Endothelial cell of umbilical vein (primary cell): ENCODE measurements around the gene AGK. TPM values are rescaled to one million over a fixed set of nuclear protein-coding genes. Genes with fewer than 3 reads are reported as not detected.

ENCODE experiments used
- BruUV-seq: library from RNA; stranded (reverse); fragments of 400-500 nt; replicated peaks from 2 replicates; lab custom pipeline; 2021; lab: Mats Ljungman, UMichigan
- CTCF ChIA-PET: fragments of 300-600, 350-600 bp; sonication (Branson Sonifier 250); formaldehyde crosslinking; loops from one replicate; lab custom pipeline; 2021; ENCODE audit warnings: antibody characterized with exemption, inconsistent platforms; lab: Charles Lee
- POLR2A ChIA-PET: fragments of 300-600, 350-600 bp; sonication (Branson Sonifier 250); formaldehyde crosslinking; loops from one replicate; lab custom pipeline; 2021; ENCODE audit warnings: antibody characterized with exemption, inconsistent platforms; lab: Charles Lee
- DNase-seq: peaks from one replicate; pipeline ENCODE4 v3.0.0-alpha.2; 2011; ENCODE audit warnings: low read depth, low spot score
- FAIRE-seq: peaks from 2 replicates; lab custom pipeline; 2011; peaks lifted over from hg19 to GRCh38; lab: Jason Lieb, UNC
- H2AFZ ChIP-seq: 2 replicates; pipeline ENCODE4 v1.6.0; 2012; ENCODE audit warnings: low read depth, low read length, control low read depth, inconsistent platforms
- H3K27ac ChIP-seq: 2 replicates; pipeline ENCODE4 v1.5.1; 2011; ENCODE audit warnings: low read depth, mild to moderate bottlenecking, control low read depth, low read length, moderate library complexity; ENCODE audit not compliant: insufficient read depth
- H3K27me3 ChIP-seq, 2 experiments: 2 replicates each; pipeline versions ENCODE4 v1.6.0 to v1.6.1; 2011; ENCODE audit warnings: low read length in 2 of 2, mixed read lengths in 1 of 2; ENCODE audit not compliant: control insufficient read depth in 2 of 2, insufficient read depth in 2 of 2
- H3K36me3 ChIP-seq, 2 experiments: 2 replicates in 1 of 2; 3 replicates in 1 of 2; pipeline ENCODE4 v1.5.1; 2011; ENCODE audit warnings: low read length in 2 of 2, mild to moderate bottlenecking in 1 of 2, moderate library complexity in 1 of 2; ENCODE audit not compliant: control insufficient read depth in 2 of 2, insufficient read depth in 2 of 2; ENCODE audit errors: extremely low read depth in 1 of 2
- H3K4me1 ChIP-seq: 3 replicates; pipeline ENCODE4 v1.5.1; 2011; ENCODE audit warnings: mild to moderate bottlenecking, low read length; ENCODE audit not compliant: control insufficient read depth, insufficient read depth; ENCODE audit errors: extremely low read depth
- H3K4me2 ChIP-seq: 2 replicates; pipeline ENCODE4 v1.6.1; 2011; ENCODE audit warnings: low read length, control low read depth, mixed read lengths; ENCODE audit not compliant: insufficient read depth
- H3K4me3 ChIP-seq, 3 experiments: fragments of 200-600 bp in 1 of 3; sonication (generic), shearing (Covaris generic) in 1 of 3; replicated peaks in 1 of 3; 2 replicates each; pipeline ENCODE4 v1.5.1; 2011 to 2016; ENCODE audit warnings: control low read depth in 3 of 3, low read length in 3 of 3, mild to moderate bottlenecking in 2 of 3, inconsistent platforms in 1 of 3, low read depth in 1 of 3, moderate library complexity in 1 of 3; ENCODE audit not compliant: insufficient read depth in 1 of 3
- H3K79me2 ChIP-seq: 2 replicates; pipeline ENCODE4 v1.6.0; 2012; ENCODE audit warnings: low read length, inconsistent platforms; ENCODE audit not compliant: control insufficient read depth, insufficient read depth
- H3K9ac ChIP-seq: replicated peaks from 2 replicates; pipeline ENCODE3; 2011; ENCODE audit warnings: low read length, control low read depth; ENCODE audit not compliant: insufficient read depth; ENCODE audit errors: extremely low read depth
- H3K9me1 ChIP-seq: replicated peaks from 3 replicates; pipeline ENCODE4 v1.6.0; 2011; ENCODE audit warnings: mild to moderate bottlenecking, low read length; ENCODE audit not compliant: control insufficient read depth, insufficient read depth; ENCODE audit errors: extremely low read depth
- H3K9me3 ChIP-seq: replicated peaks from 2 replicates; pipeline ENCODE4 v1.5.1; 2012; ENCODE audit warnings: low read length, inconsistent platforms; ENCODE audit not compliant: control insufficient read depth, insufficient read depth
- H4K20me1 ChIP-seq: replicated peaks from 2 replicates; pipeline ENCODE3; 2011; ENCODE audit warnings: mild to moderate bottlenecking, low read length; ENCODE audit not compliant: control insufficient read depth, insufficient read depth; ENCODE audit errors: extremely low read depth
- CTCF ChIP-seq, 2 donors: IDR thresholded peaks; 1 replicate in 1 of 2; 2 replicates in 1 of 2; pipeline ENCODE4 v1.5.1; 2011; ENCODE audit warnings: low read length in 2 of 2, mild to moderate bottlenecking in 2 of 2, moderate library complexity in 2 of 2, control low read depth in 1 of 2, inconsistent platforms in 1 of 2, low read depth in 1 of 2; ENCODE audit not compliant: insufficient read depth in 1 of 2; ENCODE audit errors: extremely low read depth in 1 of 2
- EZH2 ChIP-seq: IDR thresholded peaks from 2 replicates; pipeline ENCODE4 v1.6.1; 2012; ENCODE audit warnings: borderline replicate concordance, low read depth, mild to moderate bottlenecking, moderate library complexity, low read length, inconsistent platforms; ENCODE audit not compliant: severe bottlenecking
- FOS ChIP-seq: IDR thresholded peaks from 2 replicates; pipeline ENCODE4 v1.6.1; 2011; ENCODE audit warnings: mild to moderate bottlenecking, low read length, moderate library complexity, borderline replicate concordance; ENCODE audit not compliant: insufficient read depth
- GATA2 ChIP-seq: IDR thresholded peaks from 2 replicates; pipeline ENCODE4 v1.7.0; 2011; ENCODE audit warnings: low read depth, mild to moderate bottlenecking, moderate library complexity, mixed read lengths, low read length; ENCODE audit not compliant: insufficient read length, insufficient read depth
- JUN ChIP-seq: IDR thresholded peaks from 2 replicates; pipeline ENCODE4 v1.6.1; 2011; ENCODE audit warnings: borderline replicate concordance, low read depth; ENCODE audit not compliant: insufficient read length, insufficient read depth
- MAX ChIP-seq: IDR thresholded peaks from 2 replicates; pipeline ENCODE4 v1.6.1; 2011; ENCODE audit not compliant: insufficient read depth, insufficient read length
- MYC ChIP-seq: IDR thresholded peaks from one replicate; pipeline ENCODE4 v1.6.1; 2011; ENCODE audit warnings: mild to moderate bottlenecking, low read depth, low read length
- POLR2A ChIP-seq: IDR thresholded peaks from 2 replicates; pipeline ENCODE4 v1.6.1; 2012; ENCODE audit warnings: low read depth, mild to moderate bottlenecking, control low read depth, low read length
- POLR2AphosphoS5 ChIP-seq: IDR thresholded peaks from 2 replicates; pipeline ENCODE4 v1.6.1; 2012; ENCODE audit warnings: low read depth, mild to moderate bottlenecking, control low read depth, low read length, moderate library complexity; ENCODE audit not compliant: insufficient read depth
- dilution Hi-C: fragments of 300-500 bp; cut with MboI; formaldehyde crosslinking; loops from one replicate; pipeline ENCODE4 v1.15.0; 2019; ENCODE audit warnings: low sequenced_read_pairs; ENCODE audit not compliant: extremely low pct_ligation_motif_present
- intact Hi-C: fragments of 100-400 bp; cut with micrococcal nuclease; formaldehyde crosslinking; loops from one replicate; pipeline ENCODE4 v1.10.0; 2022
- polyA plus RNA-seq, 4 experiments: library from polyadenylated mRNA; depleted of rRNA in 3 of 4; stranded (reverse) in 3 of 4; unstranded in 1 of 4; fragments of >200 nt; gene quantifications; 2 replicates each; pipeline versions ENCODE4 v1.2.1 to v1.2.3, GENCODE V29; 2011 to 2012; ENCODE audit warnings: missing spikeins in 1 of 4
- total RNA-seq: library from RNA; stranded (reverse); gene quantifications from 2 replicates; pipeline ENCODE4 v1.2.3, GENCODE V29; 2021

AGK gene
- total and polyA plus RNA-seq, 2 donors (not counting 3 experiments of a cell fraction or from before 2014, with no cell fraction given): 23.6 to 34.3 TPM

GRCh38 chr7:141590071-141590470 lies 38.9 kb downstream of the AGK start:
- ChIA-PET CTCF (interaction anchor here (3.2 kb wide), 1 partner anchor 13 kb away, joined by 7 read pairs; no protein-coding TSS in a partner anchor), POLR2A (no interaction called here)
- Histone ChIP-seq H3K4me3 (no peak overlapping the region), H3K9ac (no peak overlapping the region), H3K4me1 (no peaks in the 10 kb centered on the region), H3K27me3 (no peaks in the 10 kb centered on the region), H3K9me3 (no peaks in the 10 kb centered on the region), H3K27ac (no peak overlapping the region), H4K20me1 (no peaks in the 10 kb centered on the region), H2AFZ (no peak overlapping the region), H3K36me3 (no peaks in the 10 kb centered on the region), H3K79me2 (no peaks in the 10 kb centered on the region), H3K4me2 (no peak overlapping the region), H3K9me1 (no peaks in the 10 kb centered on the region)
- no peak for FAIRE-seq
- dilution Hi-C loops (no loop called here), intact Hi-C loops (no loop called here)
- TF ChIP-seq JUN: no peak
- TF ChIP-seq POLR2AphosphoS5: no peak
- no peak for TF ChIP-seq CTCF (IDR thresholded peaks at IDR 0.05; ENCODE audit: extremely low read depth in 1 of 2, insufficient read depth in 1 of 2, low read depth in 1 of 2, low read length in 2 of 2)
- TF ChIP-seq GATA2: no peak
- TF ChIP-seq MYC: no peak
- no peak for TF ChIP-seq MAX
- no peak for TF ChIP-seq EZH2
- TF ChIP-seq FOS: no peak
- TF ChIP-seq POLR2A: no peak
- no TSS peak for BruUV-seq
- DNase-seq: no peak
